Right atrium auricular region (tissue), 2 donors: ENCODE measurements around the gene PNMA6E. TPM values are rescaled to one million over a fixed set of nuclear protein-coding genes. Genes with fewer than 3 reads are reported as not detected.

Experiments used
- DNase-seq: peaks from one replicate; pipeline ENCODE4 v3.0.0-alpha.2; 2019; ENCODE audit warnings: low spot score
- H3K27ac ChIP-seq, 2 donors: fragments of 200-600 bp; sonication (generic); 1 replicate in 1 of 2; 2 replicates in 1 of 2; pipeline ENCODE4 v1.5.1; 2016 to 2019
- H3K27me3 ChIP-seq, 2 donors: fragments of 200-600 bp; sonication (generic); one replicate each; pipeline versions ENCODE4 v1.5.1 to v1.6.0; 2017 to 2019
- H3K36me3 ChIP-seq: fragments of 200-600 bp; sonication (generic); one replicate; pipeline ENCODE4 v1.5.1; 2016
- H3K4me1 ChIP-seq, 2 donors: fragments of 200-600 bp; sonication (generic); one replicate each; pipeline versions ENCODE4 v1.5.1 to v1.6.0; 2017 to 2019
- H3K4me3 ChIP-seq, 2 donors: fragments of 200-600 bp; sonication (generic); 1 replicate in 1 of 2; 2 replicates in 1 of 2; pipeline ENCODE4 v1.5.1; 2017 to 2019; ENCODE audit warnings: mild to moderate bottlenecking in 1 of 2, moderate library complexity in 1 of 2
- H3K9me3 ChIP-seq, 2 donors: fragments of 200-600 bp; sonication (generic); one replicate each; pipeline ENCODE4 v1.5.1; 2019
- CTCF ChIP-seq, 2 donors: fragments of 200-600 bp; sonication (generic); IDR thresholded peaks; one replicate each; pipeline ENCODE4 v1.5.1; 2019; ENCODE audit warnings: antibody characterized with exemption in 2 of 2
- total RNA-seq, 2 donors: library from RNA; depleted of rRNA; stranded (reverse); fragments of >200 nt; gene quantifications; one replicate each; pipeline ENCODE4 v1.1.0, GENCODE V29; 2016

Gene PNMA6E
- total RNA-seq, 2 donors from 2014 or later: not detected

- no peaks in the 10 kb centered on the region for H3K36me3 ChIP-seq
- no peaks in the 10 kb centered on the region for H3K4me1 ChIP-seq
- H3K4me3 ChIP-seq: no peak overlapping the region
- no peaks in the 10 kb centered on the region for H3K27me3 ChIP-seq
- H3K27ac ChIP-seq: no peak overlapping the region
- H3K9me3 ChIP-seq: no peaks in the 10 kb centered on the region
- no peak for DNase-seq
- TF ChIP-seq CTCF (IDR thresholded peaks at IDR 0.05): no peak
These were observed 46.4 kb upstream of the PNMA6E start for GRCh38 chrX:153447581-153447960.

- no peak for DNase-seq
- no peak for TF ChIP-seq CTCF (IDR thresholded peaks at IDR 0.05)
- no peaks in the 10 kb centered on the region for H3K27me3 ChIP-seq
- H3K4me1 ChIP-seq: no peaks in the 10 kb centered on the region
- H3K4me3 ChIP-seq: no peak overlapping the region
- H3K27ac ChIP-seq: no peak overlapping the region
- no peaks in the 10 kb centered on the region for H3K9me3 ChIP-seq
- no peaks in the 10 kb centered on the region for H3K36me3 ChIP-seq
These were observed 45.9 kb upstream of the PNMA6E start for GRCh38 chrX:153446950-153447580.

DNA sequence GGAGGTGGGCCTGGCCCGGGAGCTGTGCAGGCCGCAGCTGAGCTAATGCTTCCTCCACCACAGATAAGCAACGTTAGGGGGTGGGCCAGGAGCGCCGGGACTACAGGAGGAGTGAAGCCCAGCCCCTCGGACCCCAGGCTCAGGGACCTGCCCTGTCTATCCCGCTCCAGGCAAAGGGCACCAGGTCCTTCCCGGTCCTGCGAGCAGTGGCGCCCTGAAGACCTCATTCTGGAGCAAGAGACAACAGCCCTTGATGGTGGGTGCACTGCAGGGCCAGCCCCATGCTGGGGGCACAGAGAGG, 45.4 kb upstream of the PNMA6E start:
- Histone ChIP-seq H3K36me3 (no peaks in the 10 kb centered on the region), H3K9me3 (no peaks in the 10 kb centered on the region), H3K27ac (no peak overlapping the region), H3K4me1 (no peaks in the 10 kb centered on the region), H3K27me3 (no peaks in the 10 kb centered on the region), H3K4me3 (no peak overlapping the region)
- no peak for DNase-seq
- no peak for TF ChIP-seq CTCF (IDR thresholded peaks at IDR 0.05)

DNA sequence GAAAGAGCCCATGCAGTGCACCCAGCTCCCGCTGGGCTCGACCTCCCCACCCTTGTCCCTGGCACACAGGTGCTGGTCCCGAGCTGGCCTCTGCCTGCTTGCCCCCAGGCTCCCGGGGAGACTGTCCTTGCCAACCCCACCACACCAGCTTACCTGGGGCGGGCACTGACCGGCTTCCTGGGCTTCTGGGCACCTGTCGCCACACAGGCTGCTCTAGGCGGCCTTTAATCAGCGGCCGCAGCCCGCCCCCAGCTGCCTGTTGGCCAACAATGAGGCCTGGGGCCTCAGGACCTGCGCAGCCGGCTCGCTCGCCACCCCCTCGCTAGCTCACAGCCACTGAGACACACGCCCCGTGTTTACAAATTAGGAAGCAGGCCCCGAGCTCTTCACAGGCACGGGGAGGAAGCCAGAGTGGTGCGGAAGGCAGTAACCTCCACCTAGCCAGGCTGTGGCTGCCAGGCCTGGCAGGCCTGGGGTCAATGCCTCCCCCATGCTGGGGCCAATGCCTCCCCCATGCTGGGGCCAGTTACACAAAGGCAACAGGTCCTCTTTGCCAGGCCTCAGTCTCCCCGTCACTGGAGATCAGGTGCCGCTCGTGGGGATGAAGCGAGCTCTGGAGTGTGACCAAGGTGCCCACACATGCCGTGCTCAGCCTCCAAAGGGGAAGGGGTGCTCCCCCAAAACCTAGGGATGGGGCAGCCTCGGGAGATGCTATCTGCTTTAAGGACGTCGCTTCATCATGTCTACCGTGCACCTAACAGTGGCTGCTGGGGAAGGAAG, 44.9 kb upstream of the PNMA6E start, which contains the start of gene TREX2:
TREX2 (minus strand) TSS at position 201 of the 780 bp plus-strand sequence. CDS start 626 bp downstream, outside the sequence.
- Histone ChIP-seq H3K27me3 (no peaks in the 10 kb centered on the region), H3K9me3 (no peaks in the 10 kb centered on the region), H3K27ac (no peak within 1 kb of the TSS), H3K4me3 (no peak within 1 kb of the TSS), H3K36me3 (no peaks in the 10 kb centered on the region), H3K4me1 (no peaks in the 10 kb centered on the region)
- DNase-seq: no peak
- TF ChIP-seq CTCF (IDR thresholded peaks at IDR 0.05): no peak

DNA sequence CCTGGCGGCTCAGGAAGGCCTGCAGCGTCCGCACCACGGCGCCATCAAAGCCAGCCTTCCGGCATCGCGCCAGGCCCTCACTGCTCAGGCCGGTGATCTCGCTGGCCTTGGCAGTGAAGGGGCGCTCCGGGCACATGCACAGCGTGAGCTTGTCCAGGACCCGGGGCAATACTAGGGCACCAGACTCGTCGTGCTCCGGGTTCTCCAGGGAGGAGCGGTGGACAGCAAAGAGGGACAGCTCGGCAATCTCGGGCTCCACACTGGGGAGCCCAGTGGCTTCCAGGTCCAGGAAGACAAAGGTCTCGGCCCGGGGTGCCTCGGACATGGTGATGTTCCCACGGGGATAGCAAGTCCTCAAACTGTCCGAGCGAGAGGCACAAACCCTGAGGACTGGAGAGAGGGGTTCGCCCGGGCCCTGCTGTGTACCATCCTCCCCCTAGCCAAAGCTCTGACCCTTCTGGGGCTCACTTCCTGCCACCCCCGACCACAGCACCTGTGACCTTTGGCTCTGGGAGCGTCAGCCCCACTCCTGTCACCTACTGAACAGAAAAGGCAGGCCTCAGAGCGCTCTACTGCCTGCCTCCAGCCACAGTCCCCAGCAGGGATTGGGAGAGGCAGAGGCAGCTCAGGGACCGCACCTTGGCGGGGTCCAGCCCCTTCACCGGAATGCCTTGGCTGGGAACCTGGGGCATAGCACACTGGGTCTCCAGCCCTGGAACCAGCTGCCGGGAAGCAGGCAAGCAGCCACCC, 44.1 kb upstream of the PNMA6E start:
- Histone ChIP-seq H3K4me3 (no peak overlapping the region), H3K36me3 (no peaks in the 10 kb centered on the region), H3K27ac (no peak overlapping the region), H3K27me3 (no peaks in the 10 kb centered on the region), H3K9me3 (no peaks in the 10 kb centered on the region), H3K4me1 (no peaks in the 10 kb centered on the region)
- no peak for TF ChIP-seq CTCF (IDR thresholded peaks at IDR 0.05)
- DNase-seq: no peak
